ENCODE results near the gene SURF1.

DNA sequence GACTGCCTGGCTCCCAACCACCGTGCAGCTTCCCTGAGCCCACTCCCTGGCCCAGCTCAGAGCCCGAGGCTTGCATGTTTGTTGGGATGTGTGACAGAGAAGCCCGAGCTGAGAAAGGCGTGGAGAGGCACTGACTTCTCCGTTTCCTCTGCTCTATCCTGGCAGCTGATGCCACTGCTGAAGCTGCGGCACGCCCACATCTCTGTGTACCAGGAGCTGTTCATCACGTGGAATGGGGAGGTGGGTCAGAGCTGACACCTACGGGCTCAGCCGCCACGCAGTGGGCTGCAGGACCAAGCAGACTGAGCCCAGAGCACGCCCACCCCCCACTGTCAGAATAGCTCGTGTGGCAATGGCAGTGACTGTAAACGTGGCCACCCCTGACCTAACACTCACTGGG, 29.2 kb upstream of the SURF1 start:
- no peak for TF ChIP-seq CTCF (IDR thresholded peaks at IDR 0.05 in 2 of 3, conservative IDR thresholded peaks at IDR 0.05 in 1 of 3; ENCODE audit: control insufficient read depth in 2 of 3, extremely low read depth in 1 of 3, insufficient read depth in 1 of 3, low read depth in 3 of 3, low read length in 3 of 3)
- no peak for TF ChIP-seq EZH2 (IDR thresholded peaks at IDR 0.05; ENCODE audit: borderline replicate concordance, control insufficient read depth, low read depth, low read length)
